ENCODE data around the gene C1QTNF3.
"Not testable (repeated sequence)": the region's sequence is repeated elsewhere in the genome, so short reads cannot be mapped to it uniquely, and the experiment has no call there.

DNA sequence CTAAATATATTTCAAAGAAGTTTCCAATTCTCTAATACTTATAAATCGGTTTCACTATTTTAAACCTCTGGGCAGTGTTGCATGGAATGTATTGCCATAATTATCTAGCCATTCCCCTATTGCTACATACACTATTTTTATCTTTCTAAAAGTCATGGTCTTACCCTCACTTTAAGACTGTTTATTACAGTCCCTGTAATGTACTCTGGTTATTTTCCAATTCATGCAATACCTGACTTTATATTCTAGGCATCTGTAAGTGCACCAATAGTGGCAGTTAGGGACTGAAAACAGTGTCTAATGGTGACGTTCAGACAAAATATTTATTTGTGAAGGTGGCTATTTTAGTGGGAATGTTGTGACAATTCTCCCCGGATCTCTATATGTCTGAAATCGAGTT, 40.9 kb upstream of the C1QTNF3 start:
- TF ChIP-seq, protein P1, sequence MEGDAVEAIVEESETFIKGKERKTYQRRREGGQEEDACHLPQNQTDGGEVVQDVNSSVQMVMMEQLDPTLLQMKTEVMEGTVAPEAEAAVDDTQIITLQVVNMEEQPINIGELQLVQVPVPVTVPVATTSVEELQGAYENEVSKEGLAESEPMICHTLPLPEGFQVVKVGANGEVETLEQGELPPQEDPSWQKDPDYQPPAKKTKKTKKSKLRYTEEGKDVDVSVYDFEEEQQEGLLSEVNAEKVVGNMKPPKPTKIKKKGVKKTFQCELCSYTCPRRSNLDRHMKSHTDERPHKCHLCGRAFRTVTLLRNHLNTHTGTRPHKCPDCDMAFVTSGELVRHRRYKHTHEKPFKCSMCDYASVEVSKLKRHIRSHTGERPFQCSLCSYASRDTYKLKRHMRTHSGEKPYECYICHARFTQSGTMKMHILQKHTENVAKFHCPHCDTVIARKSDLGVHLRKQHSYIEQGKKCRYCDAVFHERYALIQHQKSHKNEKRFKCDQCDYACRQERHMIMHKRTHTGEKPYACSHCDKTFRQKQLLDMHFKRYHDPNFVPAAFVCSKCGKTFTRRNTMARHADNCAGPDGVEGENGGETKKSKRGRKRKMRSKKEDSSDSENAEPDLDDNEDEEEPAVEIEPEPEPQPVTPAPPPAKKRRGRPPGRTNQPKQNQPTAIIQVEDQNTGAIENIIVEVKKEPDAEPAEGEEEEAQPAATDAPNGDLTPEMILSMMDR (IDR thresholded peaks at IDR 0.05), result not testable (repeated sequence)
- not testable (repeated sequence) for TF ChIP-seq EP300 (IDR thresholded peaks at IDR 0.05)

Measured in tibial nerve (tissue), 4 donors.